ENCODE results near the gene PAGR1. TPM values are rescaled to one million over a fixed set of nuclear protein-coding genes. Genes with fewer than 3 reads are reported as not detected.

Gene PAGR1
- total and polyA plus RNA-seq, 2 of the 4 experiments (the other 2 are of a cell fraction): 10.6 to 22.1 TPM

- H3K23ac ChIP-seq (ENCODE audit: low read depth, low read length): peak overlapping the region; percentile 4; the same call in 1 of the 2 replicates
- no peak overlapping the region for H4K5ac ChIP-seq (ENCODE audit: low read depth, low read length)
- ChIA-PET CTCF (no interaction called here), POLR2A (ENCODE audit: unreplicated experiment) (no interaction called here)
- H2BK20ac ChIP-seq (ENCODE audit: low read depth, low read length): no peak overlapping the region
- no peak overlapping the region for H2BK120ac ChIP-seq (ENCODE audit: low read depth, low read length)
- H2BK5ac ChIP-seq (ENCODE audit: low read depth, low read length, poor library complexity, severe bottlenecking): no peak overlapping the region
- no peak overlapping the region for H3K56ac ChIP-seq (ENCODE audit: extremely low read depth, insufficient read depth, low read length)
- H3K27me3 ChIP-seq (ENCODE audit: control insufficient read depth, insufficient read depth, low read length): no peaks in the 10 kb centered on the region
- no peak overlapping the region for H4K8ac ChIP-seq (ENCODE audit: low read depth in 2 of 2, low read length in 2 of 2)
- 80% methylated on average over 1 of the region's 5 CpGs; no CpG with 5 or more reads in 1 of the 2 experiments for WGBS, 2 experiments (ENCODE audit: extremely low coverage in 2 of 2, insufficient read length in 1 of 2)
- no peak overlapping the region for H2AK9ac ChIP-seq (replicated peaks; ENCODE audit: low read depth, low read length, poor library complexity)
- TF ChIP-seq ELK1 (IDR thresholded peaks at IDR 0.05; ENCODE audit: borderline replicate concordance, low read depth, low read length) (no peak), USF2 (IDR thresholded peaks at IDR 0.05; ENCODE audit: low read depth, low read length) (no peak), RCOR1 (IDR thresholded peaks at IDR 0.05; ENCODE audit: insufficient replicate concordance, low read length) (no peak), CHD1 (IDR thresholded peaks at IDR 0.05; ENCODE audit: low read depth, low read length) (no peak), RFX5 (IDR thresholded peaks at IDR 0.05; ENCODE audit: low read depth, low read length) (no peak), MXI1 (IDR thresholded peaks at IDR 0.05; ENCODE audit: borderline replicate concordance, low read depth, low read length) (no peak), CTCF (conservative IDR thresholded peaks at IDR 0.05; ENCODE audit: low read depth, low read length) (no peak), RAD21 (IDR thresholded peaks at IDR 0.05; ENCODE audit: low read length) (no peak), NFE2L2 (IDR thresholded peaks at IDR 0.05; ENCODE audit: low read depth, low read length) (no peak), MAFK (IDR thresholded peaks at IDR 0.05; ENCODE audit: low read depth, low read length) (no peak), SMC3 (IDR thresholded peaks at IDR 0.05; ENCODE audit: low read depth, low read length) (no peak), FOS (IDR thresholded peaks at IDR 0.05; ENCODE audit: low read depth, low read length) (no peak), POLR2A (IDR thresholded peaks at IDR 0.05; ENCODE audit: low read depth, low read length) (no peak), BHLHE40 (IDR thresholded peaks at IDR 0.05; ENCODE audit: low read depth, low read length) (no peak), MAZ (IDR thresholded peaks at IDR 0.05; ENCODE audit: borderline replicate concordance, low read depth, low read length) (no peak), CEBPB (IDR thresholded peaks at IDR 0.05; ENCODE audit: low read depth, low read length) (no peak)
- H4K20me1 ChIP-seq (ENCODE audit: insufficient read depth, low read length): no peaks in the 10 kb centered on the region
- DNase-seq (no peak), ATAC-seq (ENCODE audit: low read depth) (no peak)
- no peak overlapping the region for H2AFZ ChIP-seq (replicated peaks; ENCODE audit: low read length, poor library complexity)
- dilution Hi-C loops (cut with HindIII; ENCODE audit: low sequenced_read_pairs, unreplicated experiment) (no loop called here), in situ Hi-C loops (cut with MboI; ENCODE audit: low sequenced_read_pairs) (no loop called here), intact Hi-C loops (cut with micrococcal nuclease) (no loop called here)
- H3K79me1 ChIP-seq (ENCODE audit: low read depth in 1 of 2, low read length in 2 of 2): peaks cover 0 to 4% of the 10 kb centered on the region in 2 experiments; a peak in 1 of 4 replicates
- H3K36me3 ChIP-seq (ENCODE audit: control insufficient read depth, insufficient read depth, low read length): peaks cover 17% of the 10 kb centered on the region
- no peak overlapping the region for H3K4me2 ChIP-seq (ENCODE audit: low read depth, low read length)
- no peaks in the 10 kb centered on the region for H3K9me3 ChIP-seq (ENCODE audit: control insufficient read depth, insufficient read depth, low read length)
- no peak overlapping the region for H3K27ac ChIP-seq (ENCODE audit: insufficient read depth, low read length)
- no peak overlapping the region for H3K9ac ChIP-seq (ENCODE audit: low read depth, low read length)
- H3K4me1 ChIP-seq (ENCODE audit: control insufficient read depth, insufficient read depth, low read length): peaks cover 2% of the 10 kb centered on the region; the same call in 1 of the 2 replicates
- H4K91ac ChIP-seq (ENCODE audit: insufficient read depth, low read depth, low read length): no peak overlapping the region
- H3K4me3 ChIP-seq (ENCODE audit: insufficient read depth, low read depth, low read length): no peak overlapping the region
- no peak overlapping the region for H2BK15ac ChIP-seq (ENCODE audit: low read depth, low read length)
- H2AK5ac ChIP-seq (ENCODE audit: low read depth, low read length): no peak overlapping the region
- no TSS peak for BruUV-seq (replicated peaks)
- no peak overlapping the region for H3K18ac ChIP-seq (ENCODE audit: low read depth, low read length)
- H3K4ac ChIP-seq (ENCODE audit: low read depth, low read length): no peak overlapping the region
- no peak overlapping the region for H3K14ac ChIP-seq (replicated peaks; ENCODE audit: low read depth, low read length)
- H3K9me1 ChIP-seq (ENCODE audit: insufficient read depth, low read length): peaks cover 3% of the 10 kb centered on the region; the same call in 1 of the 2 replicates
Measured at GRCh38 chr16:29854520-29855100, 38.7 kb downstream of the PAGR1 start.
